Activated CD4-positive, alpha-beta T cell treated with anti-CD3 and anti-CD28 coated beads, Interleukin-2, amount 50 U/mL, for 48 hours (primary cell): ENCODE data around the gene ADAMTS3.

ENCODE experiments used
- DNase-seq, 2 experiments: peaks; one replicate each; pipeline ENCODE4 v3.0.0-alpha.2; 2020

The ADAMTS3 gene

DNA sequence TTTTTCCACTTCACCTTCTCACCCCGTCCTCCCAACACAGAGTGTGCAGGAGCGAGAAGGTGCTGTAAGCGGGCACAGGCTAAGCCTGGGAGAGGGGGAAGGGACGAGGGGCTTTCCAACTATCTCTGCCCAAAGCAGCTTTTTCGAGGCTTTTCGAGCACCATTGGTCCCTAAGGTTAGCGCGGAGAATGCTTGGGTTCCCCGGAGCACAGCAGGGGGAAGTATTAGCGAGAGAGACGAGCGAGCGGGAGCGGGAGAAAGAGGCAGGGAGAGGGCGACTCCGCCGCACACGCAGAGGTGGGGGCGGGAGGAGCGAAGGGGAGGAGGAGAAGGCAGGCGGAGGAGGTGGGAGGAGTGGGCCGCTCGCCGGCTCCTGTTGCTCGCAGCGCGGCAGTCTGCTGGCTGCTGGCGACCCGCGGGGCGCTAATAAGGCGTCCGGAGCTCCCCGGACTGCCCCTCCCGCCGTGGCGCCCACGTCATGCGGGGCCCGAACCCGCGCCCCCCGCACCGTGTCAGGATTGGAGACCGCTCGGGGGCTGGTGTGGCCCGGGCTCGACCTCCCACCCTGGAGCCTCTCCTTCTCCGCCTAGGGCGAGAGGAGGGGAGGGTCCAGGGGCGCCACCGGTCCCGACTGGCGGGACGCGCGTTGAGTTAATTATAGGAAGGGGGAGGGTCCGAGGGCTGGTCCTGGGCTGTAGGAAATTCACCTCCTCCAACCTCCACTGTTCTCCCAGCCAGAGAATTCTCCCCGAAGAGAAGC, at the start of gene ADAMTS3:
Gene ADAMTS3 (minus strand): TSS at position 263 of the 760 bp plus-strand sequence. CDS start 459 bp downstream, outside the sequence.
- DNase-seq = peak in 1 of 2 experiments; percentile 6

DNA sequence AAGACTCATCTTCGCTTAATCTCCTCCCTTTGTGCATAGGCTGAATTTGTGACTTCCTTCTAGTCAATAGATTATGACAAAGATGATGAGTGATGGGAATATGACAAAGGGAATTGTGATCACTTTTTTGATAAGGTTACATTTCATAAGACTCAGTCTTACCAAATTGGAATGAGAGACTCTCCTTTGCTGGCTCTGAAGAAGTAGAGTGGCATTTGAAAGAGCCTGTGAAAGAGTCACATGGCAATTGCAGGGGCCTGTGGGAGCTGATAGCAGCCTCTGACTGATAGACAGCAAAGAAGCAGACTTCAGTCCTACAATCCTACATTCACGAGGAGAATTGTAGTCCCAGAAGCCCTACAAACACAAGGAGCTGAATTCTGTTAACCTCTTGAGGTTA, 44.9 kb upstream of the ADAMTS3 start:
- DNase-seq = no peak

- no peak for DNase-seq
Observed at GRCh38 chr4:72606751-72607150, 37.7 kb upstream of the ADAMTS3 start.

GRCh38 chr4:72604324-72604723, 35.3 kb upstream of the ADAMTS3 start:
- DNase-seq = no peak

DNA sequence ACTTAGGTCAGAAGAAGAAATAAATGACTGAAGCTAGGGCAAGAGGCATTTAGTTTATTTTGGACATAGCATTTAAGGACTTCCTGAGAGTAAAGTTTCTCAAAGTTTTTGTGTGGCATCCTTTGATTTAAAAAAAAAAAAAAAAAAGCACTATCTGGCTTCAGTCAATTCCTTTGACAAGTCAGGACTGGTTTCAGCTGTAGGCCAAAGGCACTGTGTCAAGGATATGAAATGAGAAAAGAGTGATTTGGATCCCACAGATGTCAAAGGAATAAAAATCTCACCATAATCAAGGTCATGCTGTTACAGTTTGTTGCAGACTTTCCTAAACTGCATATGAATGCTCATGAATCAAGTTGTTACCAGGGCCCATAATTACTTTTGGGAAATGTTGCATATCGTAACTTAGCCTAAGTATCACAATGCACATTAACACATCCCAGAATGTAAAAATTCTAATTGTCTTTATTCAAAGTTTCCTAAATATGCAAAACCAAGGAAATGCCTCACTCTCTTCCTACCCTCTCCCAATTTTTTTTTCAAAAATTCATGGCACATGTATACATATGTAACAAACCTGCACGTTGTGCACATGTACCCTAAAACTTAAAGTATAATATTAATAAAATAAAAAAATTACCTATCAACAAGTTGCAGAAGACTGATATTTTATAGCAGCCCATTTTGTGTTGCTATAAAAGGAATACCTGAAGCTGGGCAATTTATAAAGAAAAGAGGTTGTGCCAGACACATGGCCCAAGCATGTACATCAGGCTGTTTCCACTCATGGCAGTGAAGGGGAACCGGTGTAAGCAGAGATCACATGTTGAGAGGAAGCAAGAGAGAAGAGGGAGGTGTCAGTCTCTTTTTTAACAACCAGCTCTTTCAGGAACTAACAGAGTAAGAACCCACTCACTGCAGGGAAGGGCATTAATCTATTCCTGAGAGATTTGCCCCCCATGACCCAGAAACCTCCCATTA, 33.7 kb upstream of the ADAMTS3 start:
- DNase-seq = no peak

- DNase-seq = no peak
Observed at GRCh38 chr4:72591547-72592454, 22.8 kb upstream of the ADAMTS3 start.

DNA sequence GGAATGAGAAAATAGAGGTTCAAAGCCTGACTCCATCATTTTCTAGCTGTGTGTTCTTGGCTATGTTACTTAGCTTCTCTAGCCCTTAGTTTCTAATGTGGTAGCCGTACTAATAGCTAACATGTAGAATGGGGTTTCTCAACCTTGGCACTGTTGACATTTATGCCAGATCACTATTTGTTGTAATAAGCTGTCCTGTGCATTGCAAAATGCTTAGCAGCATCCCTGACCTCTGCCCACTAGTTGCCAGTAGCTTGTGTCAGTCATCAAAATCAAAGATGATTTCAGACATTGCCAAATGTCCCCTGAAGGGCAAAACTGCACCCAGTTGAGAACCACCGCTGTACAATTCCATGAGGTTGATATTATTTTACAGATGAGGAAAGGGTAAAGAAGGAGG, 18.3 kb upstream of the ADAMTS3 start:
- DNase-seq = no peak

GRCh38 chr4:72582853-72583252, 13.8 kb upstream of the ADAMTS3 start:
- no peak for DNase-seq

GRCh38 chr4:72577211-72577610, 8.2 kb upstream of the ADAMTS3 start:
- no peak for DNase-seq

DNA sequence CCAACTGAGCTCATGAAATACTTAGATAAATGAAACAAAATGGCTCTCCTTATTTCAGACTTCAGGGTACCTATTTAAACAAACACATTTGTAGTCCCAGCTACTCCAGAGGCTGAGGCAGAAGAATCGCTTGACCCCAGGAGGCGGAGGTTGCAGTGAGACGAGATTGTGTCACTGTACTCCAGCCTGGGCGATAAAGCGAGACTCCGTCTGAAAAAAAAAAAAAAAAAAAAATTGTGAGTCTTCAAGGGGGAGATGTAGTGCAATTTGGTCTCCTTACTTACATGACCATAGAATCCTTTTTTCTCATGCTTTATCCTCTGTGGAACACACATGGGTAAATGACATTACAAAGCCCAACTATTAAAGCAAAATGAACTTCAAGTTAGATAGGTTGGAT, 2.3 kb upstream of the ADAMTS3 start:
- no peak for DNase-seq

DNA sequence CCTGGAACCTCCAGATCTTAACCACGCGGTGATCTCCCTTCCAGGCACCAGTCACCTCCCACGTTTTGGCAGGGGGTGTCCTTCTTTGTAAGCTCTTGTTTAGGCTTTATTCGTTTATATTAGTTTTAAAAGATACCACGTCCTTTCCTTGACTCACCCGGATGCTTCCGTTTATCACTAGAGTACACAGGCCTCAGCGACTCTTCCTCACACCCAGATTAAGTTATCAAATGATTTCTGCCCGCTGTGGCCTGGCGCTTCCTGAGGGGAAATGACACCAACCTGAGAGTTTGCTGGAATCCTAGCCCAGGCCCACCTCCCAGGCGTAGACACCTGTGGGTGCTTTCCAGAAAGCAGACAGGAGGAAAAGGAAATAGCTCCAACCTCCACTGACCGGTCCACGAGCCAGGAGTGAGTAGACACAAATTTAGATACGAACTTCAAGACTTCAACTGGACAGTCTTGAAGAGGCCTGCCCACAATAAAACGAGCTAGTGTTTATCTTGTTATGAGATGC, 756 bp upstream of the ADAMTS3 start:
- no peak for DNase-seq

GRCh38 chr4:72567821-72568675, 973 bp downstream of the ADAMTS3 start:
- peak in 1 of 2 experiments; percentile 14 for DNase-seq

DNA sequence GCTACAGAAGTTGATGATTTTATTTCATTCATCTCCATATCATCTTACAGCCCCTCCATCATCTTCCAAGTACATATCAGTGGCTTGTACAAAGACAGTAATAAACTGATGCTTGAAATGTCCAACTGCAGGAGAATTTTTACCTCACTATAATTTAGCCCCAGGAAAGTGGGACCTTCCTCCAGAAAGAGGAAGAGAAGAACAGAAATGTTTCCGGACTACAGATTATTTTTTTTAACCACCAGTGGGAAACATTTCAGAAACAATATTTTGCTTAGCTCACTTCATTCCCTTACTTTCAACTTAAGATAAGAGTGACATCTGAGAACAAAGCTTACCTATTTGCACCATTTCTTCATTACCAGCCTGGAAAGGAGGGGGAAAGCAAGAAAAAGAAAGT, 2.0 kb downstream of the ADAMTS3 start:
- DNase-seq = no peak

- DNase-seq = no peak
Observed at GRCh38 chr4:72566464-72566972, 2.5 kb downstream of the ADAMTS3 start.

GRCh38 chr4:72564789-72565188, 4.2 kb downstream of the ADAMTS3 start:
- DNase-seq = no peak

DNA sequence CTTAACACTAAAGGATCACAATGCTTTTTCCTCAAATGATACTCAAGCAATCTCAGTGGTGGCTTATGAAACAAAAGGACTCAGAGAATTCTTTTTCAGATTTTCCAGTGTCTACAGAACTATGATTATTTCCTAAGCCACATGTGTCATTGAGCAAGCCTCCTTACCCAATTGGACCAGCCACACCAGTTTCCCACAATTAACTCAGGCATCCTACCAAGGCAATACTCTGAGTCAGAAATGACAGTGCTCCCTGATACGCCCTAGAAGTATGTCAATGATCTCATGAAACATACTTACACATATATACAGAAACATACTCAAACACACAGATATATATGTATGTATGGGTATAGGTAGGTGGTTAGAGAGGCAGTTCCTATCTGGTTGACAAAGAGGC, 4.8 kb downstream of the ADAMTS3 start:
- DNase-seq = no peak

- DNase-seq = no peak
Observed at GRCh38 chr4:72558655-72559054, 10.4 kb downstream of the ADAMTS3 start.

GRCh38 chr4:72557021-72557420, 12.0 kb downstream of the ADAMTS3 start:
- DNase-seq = no peak

DNA sequence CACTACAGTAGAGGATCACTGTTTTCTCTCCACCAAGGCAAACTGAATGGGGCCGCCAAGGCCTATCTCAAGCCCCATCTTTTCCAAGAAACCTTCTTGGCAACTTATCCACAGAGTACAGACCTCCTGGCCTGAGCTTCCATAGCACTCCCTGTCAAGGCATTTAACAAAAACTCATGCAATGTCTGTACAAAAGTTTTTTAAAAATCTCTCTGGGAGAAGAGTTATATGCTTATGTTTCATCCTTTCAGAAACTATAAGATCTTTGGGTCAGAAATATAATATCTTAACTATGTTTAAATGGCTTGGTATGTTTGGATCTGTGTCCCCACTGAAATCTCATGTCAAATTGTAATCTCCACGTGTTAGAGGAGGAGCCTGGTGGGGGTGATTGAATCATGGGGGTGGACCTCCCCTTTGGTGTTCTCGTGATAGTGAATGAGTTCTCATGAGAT, 13.6 kb downstream of the ADAMTS3 start:
- no peak for DNase-seq

DNA sequence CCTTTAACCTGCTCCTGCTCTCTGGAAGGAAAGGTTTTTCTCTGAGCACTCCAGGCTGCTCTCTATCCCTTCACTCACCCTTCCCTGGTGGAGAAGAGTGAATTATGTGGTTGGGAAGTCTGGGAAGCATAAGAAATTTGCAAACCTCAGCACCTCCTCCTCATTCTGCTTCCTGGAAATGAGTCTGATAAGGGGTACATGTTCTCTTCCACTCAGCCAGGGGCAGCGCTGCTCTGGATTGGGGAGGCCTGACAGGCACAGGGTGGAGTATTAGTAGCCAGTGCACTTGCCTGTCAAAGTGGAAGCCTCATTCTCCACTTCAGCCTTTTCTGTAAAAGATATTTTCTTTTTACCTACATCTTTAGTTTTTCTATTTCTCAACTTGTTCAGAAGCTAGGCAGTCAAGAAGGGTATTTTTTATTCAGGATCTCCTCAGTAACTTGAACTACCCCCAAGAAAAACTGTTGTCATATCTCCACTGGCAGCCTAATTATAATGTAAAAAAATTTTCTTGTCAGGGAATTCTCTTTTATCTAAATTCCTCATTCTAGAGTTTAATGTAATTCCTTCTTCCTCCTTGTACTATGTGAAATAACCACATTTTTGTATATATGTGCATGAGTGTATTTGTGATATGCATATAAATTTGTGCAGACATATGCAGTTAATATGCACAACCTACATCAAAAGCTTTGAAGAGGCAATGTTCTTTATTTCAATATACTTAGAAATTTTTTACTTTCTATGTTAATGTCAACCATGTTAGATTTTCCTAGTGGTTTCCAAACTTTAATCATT, 15.3 kb downstream of the ADAMTS3 start:
- DNase-seq = no peak
